RKO (cell line): ENCODE measurements around the gene PDE7B.
A peak's percentile ranks its signal among the peaks of the same experiment; 100 is the strongest.

Experiments used
- DNase-seq: peaks from one replicate; pipeline ENCODE4 v3.0.0-alpha.2; 2016; ENCODE audit warnings: low spot score

The PDE7B gene

GRCh38 chr6:136031982-136032381 is 180.5 kb downstream of the PDE7B start:
- peak; percentile 39 for DNase-seq

GRCh38 chr6:136033416-136033815 is 181.9 kb downstream of the PDE7B start:
- no peak for DNase-seq

- DNase-seq: no peak
Observed at GRCh38 chr6:136034422-136034821, 182.9 kb downstream of the PDE7B start.

DNA sequence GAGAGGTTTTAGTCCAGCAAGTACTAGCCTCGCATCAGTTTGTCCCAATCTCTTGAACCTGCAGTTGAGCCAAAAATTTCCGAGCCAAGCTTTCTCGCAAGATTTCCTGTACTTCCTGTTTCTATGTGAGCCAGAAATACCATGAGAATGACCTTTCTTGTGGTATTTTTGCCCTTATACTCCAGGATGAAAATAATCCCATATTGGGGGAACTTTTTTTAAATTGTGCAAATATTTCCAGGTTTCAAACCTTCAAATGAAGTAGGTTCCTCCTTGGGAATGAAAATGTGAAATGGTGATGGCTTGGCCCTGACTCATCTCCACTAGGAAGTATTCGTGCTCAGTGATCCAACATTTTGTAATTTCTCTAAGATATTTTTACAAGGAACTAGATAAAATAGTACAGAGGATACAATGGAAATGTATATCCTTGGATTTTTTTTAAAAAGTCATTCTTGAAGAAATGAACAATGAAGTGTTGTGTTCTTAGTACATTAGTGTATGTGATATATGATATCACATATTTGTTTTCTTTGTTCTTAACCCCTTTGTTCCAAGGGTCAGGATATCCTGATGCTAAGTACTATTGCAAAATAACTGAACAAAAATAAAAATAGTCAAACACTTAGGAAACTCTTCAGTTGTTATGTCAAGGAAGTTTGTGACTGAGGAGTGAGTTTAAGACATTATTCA is 184.0 kb downstream of the PDE7B start:
- no peak for DNase-seq

GRCh38 chr6:136036071-136036380 is 184.5 kb downstream of the PDE7B start:
- DNase-seq: no peak

DNA sequence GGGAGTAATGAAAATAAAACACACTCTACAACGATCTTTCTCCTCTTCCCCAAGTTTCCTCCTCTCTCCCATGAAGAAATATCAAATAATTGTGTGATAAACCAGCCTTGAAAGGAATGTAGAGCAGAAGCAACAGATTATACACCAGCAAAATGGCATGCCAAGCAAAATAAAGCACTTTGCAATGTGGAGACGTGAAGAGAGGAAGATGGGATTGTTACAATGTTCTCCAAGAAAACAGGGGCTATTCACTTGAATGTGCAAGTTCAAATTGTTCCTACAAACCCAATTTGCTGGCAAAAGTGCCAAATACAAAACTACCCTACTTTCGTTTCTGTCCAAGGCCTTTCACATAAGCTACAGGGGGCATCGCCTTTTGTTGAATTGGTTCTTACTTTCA is 185.1 kb downstream of the PDE7B start:
- no peak for DNase-seq

GRCh38 chr6:136037242-136037875 is 185.9 kb downstream of the PDE7B start:
- DNase-seq: no peak

- DNase-seq: no peak
Observed at GRCh38 chr6:136037876-136038460, 186.5 kb downstream of the PDE7B start.

GRCh38 chr6:136038531-136038930 is 187.0 kb downstream of the PDE7B start:
- no peak for DNase-seq

GRCh38 chr6:136039185-136039584 is 187.7 kb downstream of the PDE7B start:
- no peak for DNase-seq

DNA sequence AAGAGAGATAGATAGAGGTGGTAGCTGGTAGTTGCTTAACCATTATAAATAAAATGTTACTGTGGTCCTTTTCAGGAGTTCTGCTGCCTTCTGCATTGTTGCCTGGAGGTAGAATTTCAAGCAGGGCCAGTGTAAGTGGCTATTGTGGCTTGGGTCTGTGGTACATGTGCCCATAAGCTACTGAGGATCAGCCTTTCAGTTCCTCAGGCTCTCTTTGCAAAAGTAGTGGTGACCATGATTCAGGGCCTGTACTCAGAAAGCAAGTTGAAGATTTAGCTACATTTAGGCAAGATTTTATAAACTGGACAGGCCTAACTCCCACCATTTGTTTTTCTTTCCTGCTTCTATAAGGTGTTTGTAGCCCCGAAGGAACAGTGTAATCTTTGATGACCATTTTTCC is 199.0 kb downstream of the PDE7B start:
- no peak for DNase-seq

GRCh38 chr6:136051140-136051775 is 199.8 kb downstream of the PDE7B start:
- no peak for DNase-seq

- no peak for DNase-seq
Observed at GRCh38 chr6:136052031-136052430, 200.5 kb downstream of the PDE7B start.

DNA sequence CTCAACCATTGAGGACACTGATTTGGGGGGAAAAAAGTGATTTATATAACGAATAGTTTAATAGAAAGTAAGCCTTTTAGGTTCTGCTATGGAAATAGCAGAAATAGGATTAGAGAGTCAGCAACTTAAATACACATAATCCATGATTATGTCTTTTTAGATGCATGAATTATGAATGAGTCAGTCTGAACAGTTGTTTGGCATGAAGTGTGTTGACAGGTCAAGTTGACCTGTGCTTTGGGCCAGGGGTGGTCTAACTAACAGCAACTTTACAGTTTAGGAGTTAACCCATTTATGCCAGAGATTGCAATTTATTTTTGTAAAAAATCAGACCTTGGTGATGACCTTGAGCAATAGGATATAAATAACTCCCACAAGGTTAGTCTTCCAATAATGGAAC is 207.4 kb downstream of the PDE7B start:
- no peak for DNase-seq

GRCh38 chr6:136059308-136059707 is 207.8 kb downstream of the PDE7B start:
- DNase-seq: no peak

DNA sequence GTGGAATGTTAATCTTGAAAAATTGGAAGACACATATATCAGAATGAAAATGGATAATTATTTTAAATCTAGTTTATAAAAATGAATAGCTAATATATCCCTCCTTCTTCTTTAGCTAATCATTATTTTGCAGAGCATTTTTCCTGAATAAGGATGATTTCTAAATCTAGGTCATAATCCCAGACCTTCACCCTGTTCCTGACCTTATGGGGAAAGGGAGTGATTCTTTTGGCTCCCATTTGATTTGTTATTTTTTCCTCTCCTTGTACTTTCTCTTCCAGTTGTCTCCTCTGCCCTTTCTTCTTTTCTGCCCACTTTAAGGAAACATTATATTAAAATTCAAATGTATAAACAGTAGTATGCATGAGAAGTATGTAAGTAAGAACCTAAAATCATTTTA is 208.6 kb downstream of the PDE7B start:
- DNase-seq: no peak

GRCh38 chr6:136060759-136061158 is 209.3 kb downstream of the PDE7B start:
- DNase-seq: no peak

DNA sequence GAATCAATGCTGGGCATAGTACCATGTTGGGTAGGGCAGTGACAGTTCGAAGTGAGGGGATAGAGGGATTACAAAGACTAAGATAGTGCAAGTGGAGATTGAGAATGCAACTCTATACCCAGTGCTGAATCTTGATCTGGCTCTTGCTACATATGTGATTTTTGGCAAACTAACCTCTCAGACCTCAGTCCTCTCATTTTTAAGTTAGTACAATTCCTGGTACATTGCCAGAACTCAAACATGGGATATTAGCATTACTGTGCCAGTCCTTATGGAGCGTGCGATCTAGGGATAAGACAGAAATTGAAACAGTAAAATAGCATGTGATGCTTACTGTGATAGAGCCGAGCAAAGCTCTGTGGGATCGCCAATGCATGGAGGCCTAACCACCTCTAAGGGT is 210.2 kb downstream of the PDE7B start:
- no peak for DNase-seq

GRCh38 chr6:136063096-136063495 is 211.6 kb downstream of the PDE7B start:
- DNase-seq: no peak

DNA sequence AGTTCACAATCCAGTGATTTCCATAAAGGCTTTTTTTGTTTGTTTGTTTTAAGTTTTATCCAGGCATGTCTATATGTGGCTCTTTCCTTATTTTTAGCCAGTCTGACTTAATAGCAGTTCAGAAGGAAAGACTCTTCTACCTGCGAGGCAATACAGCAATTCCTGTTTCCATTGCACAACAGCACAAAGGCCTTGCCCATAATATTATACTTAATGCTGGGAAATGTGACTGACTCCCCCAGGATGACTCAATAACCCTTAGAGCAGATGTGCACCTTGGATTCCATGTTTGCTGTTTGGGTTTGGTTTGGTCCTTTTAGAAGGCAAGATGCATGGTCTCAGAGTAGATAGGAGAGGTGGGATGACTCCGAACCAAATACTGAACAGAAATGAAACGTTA is 214.5 kb downstream of the PDE7B start:
- no peak for DNase-seq

DNA sequence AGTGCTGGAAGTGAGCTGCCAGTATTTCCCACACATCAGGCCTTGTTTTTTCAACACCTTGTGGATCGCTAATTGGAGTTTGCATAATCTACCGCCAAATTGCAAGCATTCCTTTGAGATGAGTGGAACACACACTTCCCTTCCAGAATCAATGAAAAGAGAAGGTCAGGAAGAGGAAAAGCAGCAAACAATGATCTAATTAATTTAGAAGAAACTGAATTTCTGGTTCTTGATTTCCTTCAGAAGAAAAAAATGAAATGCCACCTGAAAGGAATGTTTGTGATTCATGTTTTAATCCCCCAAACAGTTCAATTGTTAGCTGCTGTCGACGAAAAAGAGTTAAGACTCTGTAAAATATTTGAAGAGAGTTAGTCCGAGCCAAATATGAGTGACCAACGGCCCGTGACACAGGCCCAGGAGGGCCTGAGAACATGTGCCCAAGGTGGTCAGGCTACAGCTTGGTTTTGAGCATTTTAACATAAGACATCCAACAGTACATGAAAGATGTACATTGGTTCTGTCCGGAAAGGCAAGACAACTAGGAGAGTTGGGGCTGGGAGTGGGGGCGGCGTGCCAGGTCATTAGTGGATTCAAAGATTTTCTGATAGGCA is 216.3 kb downstream of the PDE7B start:
- DNase-seq: no peak

DNA sequence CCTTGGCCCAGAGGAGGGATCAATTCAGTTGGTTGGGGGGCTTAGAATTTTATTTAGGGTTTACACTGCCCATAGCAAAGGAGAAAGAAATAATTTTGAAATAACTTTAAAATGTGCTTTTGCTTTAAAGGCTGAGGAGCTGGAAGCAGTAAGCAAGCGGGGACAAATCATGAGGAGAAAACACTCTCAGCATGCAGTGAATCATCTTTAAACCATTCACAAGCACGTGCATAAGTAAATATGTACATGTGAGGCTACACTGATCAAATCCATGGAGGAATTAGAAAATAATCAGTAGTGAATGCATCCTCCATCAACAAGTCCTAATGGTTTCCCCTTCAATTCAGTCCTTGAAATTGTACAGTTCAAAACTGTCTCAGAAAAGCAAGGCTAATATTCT is 217.6 kb downstream of the PDE7B start:
- DNase-seq: peak; percentile 3

DNA sequence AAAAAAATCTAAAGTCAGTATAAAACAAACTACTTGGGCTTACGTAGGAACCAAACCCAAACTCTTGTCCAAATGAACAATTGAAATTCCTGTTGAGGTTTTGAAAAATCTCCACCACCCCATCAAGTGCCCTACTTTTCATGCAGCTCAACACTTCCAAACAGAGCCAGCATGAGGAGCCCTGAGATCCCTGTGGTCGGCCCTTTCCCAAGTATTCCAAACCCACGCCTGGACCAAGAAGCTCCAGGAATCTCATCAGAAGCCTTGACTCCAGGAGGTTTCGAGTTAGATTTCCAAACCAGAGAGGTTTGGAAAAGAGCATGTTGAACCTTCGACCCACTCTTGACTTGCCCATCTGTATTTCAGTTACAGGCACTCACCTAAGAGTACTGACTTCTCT is 219.3 kb downstream of the PDE7B start:
- no peak for DNase-seq
